ENCODE results near the gene UBXN7. TPM values are rescaled to one million over a fixed set of nuclear protein-coding genes. Genes with fewer than 3 reads are reported as not detected.
"Not testable (repeated sequence)": the region's sequence is repeated elsewhere in the genome, so short reads cannot be mapped to it uniquely, and the experiment has no call there.

The UBXN7 gene
- total RNA-seq, 1 donor from 2014 or later = 86.7 TPM

GRCh38 chr3:196365736-196366135 is 66.5 kb downstream of the UBXN7 start:
- no peak for TF ChIP-seq CTCF (IDR thresholded peaks at IDR 0.05)
- no peaks in the 10 kb centered on the region for H3K4me1 Mint-ChIP-seq (ENCODE audit: unreplicated experiment)
- no peaks in the 10 kb centered on the region for H3K27me3 Mint-ChIP-seq (ENCODE audit: unreplicated experiment)
- DNase-seq (ENCODE audit: extremely low spot score, unreplicated experiment) = no peak
- no peak overlapping the region for H3K27ac Mint-ChIP-seq (ENCODE audit: unreplicated experiment)
- H3K4me3 Mint-ChIP-seq (ENCODE audit: unreplicated experiment) = no peak overlapping the region
- no peaks in the 10 kb centered on the region for H3K9me3 Mint-ChIP-seq (ENCODE audit: unreplicated experiment)
- peaks cover 49% of the 10 kb centered on the region for H3K36me3 Mint-ChIP-seq (ENCODE audit: unreplicated experiment)

GRCh38 chr3:196360586-196360985 is 71.6 kb downstream of the UBXN7 start:
- H3K9me3 Mint-ChIP-seq (ENCODE audit: unreplicated experiment) = no peaks in the 10 kb centered on the region
- peaks cover 64% of the 10 kb centered on the region for H3K36me3 Mint-ChIP-seq (ENCODE audit: unreplicated experiment)
- H3K4me1 Mint-ChIP-seq (ENCODE audit: unreplicated experiment) = no peaks in the 10 kb centered on the region
- no peak overlapping the region for H3K4me3 Mint-ChIP-seq (ENCODE audit: unreplicated experiment)
- H3K27me3 Mint-ChIP-seq (ENCODE audit: unreplicated experiment) = no peaks in the 10 kb centered on the region
- TF ChIP-seq CTCF (IDR thresholded peaks at IDR 0.05) = no peak
- H3K27ac Mint-ChIP-seq (ENCODE audit: unreplicated experiment) = no peak overlapping the region
- no peak for DNase-seq (ENCODE audit: extremely low spot score, unreplicated experiment)

GRCh38 chr3:196358540-196358939 is 73.7 kb downstream of the UBXN7 start:
- not testable (repeated sequence) for H3K4me3 Mint-ChIP-seq (ENCODE audit: unreplicated experiment); H3K27ac Mint-ChIP-seq (ENCODE audit: unreplicated experiment); DNase-seq (ENCODE audit: extremely low spot score, unreplicated experiment); H3K9me3 Mint-ChIP-seq (ENCODE audit: unreplicated experiment); H3K4me1 Mint-ChIP-seq (ENCODE audit: unreplicated experiment); H3K27me3 Mint-ChIP-seq (ENCODE audit: unreplicated experiment)
- H3K36me3 Mint-ChIP-seq (ENCODE audit: unreplicated experiment) = peaks cover 72% of the 10 kb centered on the region

- Mint-ChIP-seq H3K9me3 (ENCODE audit: unreplicated experiment) (no peaks in the 10 kb centered on the region), H3K4me3 (ENCODE audit: unreplicated experiment) (no peak overlapping the region), H3K4me1 (ENCODE audit: unreplicated experiment) (no peaks in the 10 kb centered on the region), H3K27me3 (ENCODE audit: unreplicated experiment) (no peaks in the 10 kb centered on the region), H3K36me3 (ENCODE audit: unreplicated experiment) (peaks cover 74% of the 10 kb centered on the region), H3K27ac (ENCODE audit: unreplicated experiment) (no peak overlapping the region)
- no peak for DNase-seq (ENCODE audit: extremely low spot score, unreplicated experiment)
- TF ChIP-seq CTCF (IDR thresholded peaks at IDR 0.05) = no peak
These were observed 74.3 kb downstream of the UBXN7 start for GRCh38 chr3:196357905-196358304.

GRCh38 chr3:196356556-196356955 is 75.7 kb downstream of the UBXN7 start:
- no peaks in the 10 kb centered on the region for H3K4me1 Mint-ChIP-seq (ENCODE audit: unreplicated experiment)
- peaks cover 66% of the 10 kb centered on the region for H3K36me3 Mint-ChIP-seq (ENCODE audit: unreplicated experiment)
- DNase-seq (ENCODE audit: extremely low spot score, unreplicated experiment) = no peak
- H3K27me3 Mint-ChIP-seq (ENCODE audit: unreplicated experiment) = no peaks in the 10 kb centered on the region
- no peak overlapping the region for H3K4me3 Mint-ChIP-seq (ENCODE audit: unreplicated experiment)
- no peak overlapping the region for H3K27ac Mint-ChIP-seq (ENCODE audit: unreplicated experiment)
- no peak for TF ChIP-seq CTCF (IDR thresholded peaks at IDR 0.05)
- H3K9me3 Mint-ChIP-seq (ENCODE audit: unreplicated experiment) = no peaks in the 10 kb centered on the region

- H3K4me3 Mint-ChIP-seq (ENCODE audit: unreplicated experiment) = no peak overlapping the region
- no peak for TF ChIP-seq CTCF (IDR thresholded peaks at IDR 0.05)
- DNase-seq (ENCODE audit: extremely low spot score, unreplicated experiment) = no peak
- no peaks in the 10 kb centered on the region for H3K9me3 Mint-ChIP-seq (ENCODE audit: unreplicated experiment)
- H3K27me3 Mint-ChIP-seq (ENCODE audit: unreplicated experiment) = no peaks in the 10 kb centered on the region
- no peaks in the 10 kb centered on the region for H3K4me1 Mint-ChIP-seq (ENCODE audit: unreplicated experiment)
- peaks cover 60% of the 10 kb centered on the region for H3K36me3 Mint-ChIP-seq (ENCODE audit: unreplicated experiment)
- H3K27ac Mint-ChIP-seq (ENCODE audit: unreplicated experiment) = no peak overlapping the region
These were observed 76.6 kb downstream of the UBXN7 start for GRCh38 chr3:196355668-196356067.
